ENCODE data around the gene TSPEAR.

DNA sequence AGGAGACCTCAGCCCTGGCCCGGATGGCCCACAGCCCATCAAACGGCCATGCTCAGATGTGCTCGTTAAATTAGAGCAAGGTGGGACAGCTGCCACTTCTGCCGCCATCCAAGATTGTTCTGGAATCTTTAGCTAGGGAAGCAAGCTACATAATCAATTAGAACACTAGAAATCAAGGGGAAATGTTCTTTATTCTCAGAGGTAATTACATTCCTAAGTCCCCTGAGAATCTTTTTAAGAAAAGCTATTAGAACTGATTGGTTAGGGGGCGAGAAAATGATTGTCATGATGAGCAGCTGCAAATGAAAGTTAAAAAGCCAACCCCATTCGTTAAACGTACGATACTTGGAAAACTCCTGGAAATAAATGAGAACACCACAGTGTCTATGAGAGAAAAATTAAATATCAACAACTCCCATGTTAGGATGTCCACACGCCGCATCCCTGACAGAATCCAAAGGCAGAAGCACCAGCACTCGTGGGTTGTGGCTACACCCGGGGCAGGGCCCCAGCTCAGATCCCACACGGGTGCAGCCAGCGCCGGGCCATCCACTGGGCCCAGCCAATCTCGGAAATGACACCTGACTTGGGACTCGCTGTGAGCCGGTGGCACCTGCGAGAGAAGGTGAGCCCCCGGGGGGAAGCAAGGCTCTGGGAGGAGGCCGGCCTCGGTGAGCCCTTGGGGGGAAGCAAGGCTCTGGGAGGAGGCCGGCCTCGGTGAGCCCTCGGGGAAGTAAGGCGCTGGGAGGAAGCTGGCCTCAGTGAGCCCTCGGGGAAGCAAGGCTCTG lies 209.0 kb downstream of the TSPEAR start:
- TF ChIP-seq, protein P1, sequence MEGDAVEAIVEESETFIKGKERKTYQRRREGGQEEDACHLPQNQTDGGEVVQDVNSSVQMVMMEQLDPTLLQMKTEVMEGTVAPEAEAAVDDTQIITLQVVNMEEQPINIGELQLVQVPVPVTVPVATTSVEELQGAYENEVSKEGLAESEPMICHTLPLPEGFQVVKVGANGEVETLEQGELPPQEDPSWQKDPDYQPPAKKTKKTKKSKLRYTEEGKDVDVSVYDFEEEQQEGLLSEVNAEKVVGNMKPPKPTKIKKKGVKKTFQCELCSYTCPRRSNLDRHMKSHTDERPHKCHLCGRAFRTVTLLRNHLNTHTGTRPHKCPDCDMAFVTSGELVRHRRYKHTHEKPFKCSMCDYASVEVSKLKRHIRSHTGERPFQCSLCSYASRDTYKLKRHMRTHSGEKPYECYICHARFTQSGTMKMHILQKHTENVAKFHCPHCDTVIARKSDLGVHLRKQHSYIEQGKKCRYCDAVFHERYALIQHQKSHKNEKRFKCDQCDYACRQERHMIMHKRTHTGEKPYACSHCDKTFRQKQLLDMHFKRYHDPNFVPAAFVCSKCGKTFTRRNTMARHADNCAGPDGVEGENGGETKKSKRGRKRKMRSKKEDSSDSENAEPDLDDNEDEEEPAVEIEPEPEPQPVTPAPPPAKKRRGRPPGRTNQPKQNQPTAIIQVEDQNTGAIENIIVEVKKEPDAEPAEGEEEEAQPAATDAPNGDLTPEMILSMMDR (IDR thresholded peaks at IDR 0.05 in 4 of 5, conservative IDR thresholded peaks at IDR 0.05 in 1 of 5) = no peak
- no peak for TF ChIP-seq POLR2A (IDR thresholded peaks at IDR 0.05)

All from gastrocnemius medialis (tissue), 4 donors.